GM12878 (cell line): ENCODE data around the gene KCNN3.

Source experiments
- EP300 ChIP-seq, 2 experiments: fragments of 150-350 bp in 1 of 2; IDR thresholded peaks; 2 replicates each; pipeline ENCODE4 v1.6.1; 2011 to 2012; ENCODE audit warnings: low read depth in 2 of 2, low read length in 2 of 2, borderline replicate concordance in 1 of 2, improper control_type of control experiment in 1 of 2, inconsistent platforms in 1 of 2; ENCODE audit not compliant: control insufficient read depth in 1 of 2
- TF ChIP-seq, protein P1 (sequence below): IDR thresholded peaks from 2 replicates; pipeline ENCODE4 v1.6.1; 2011; ENCODE audit warnings: borderline replicate concordance, low read depth, mild to moderate bottlenecking, moderate library complexity, mixed read lengths, low read length; ENCODE audit not compliant: insufficient read depth; ENCODE audit errors: extremely low read length

DNA sequence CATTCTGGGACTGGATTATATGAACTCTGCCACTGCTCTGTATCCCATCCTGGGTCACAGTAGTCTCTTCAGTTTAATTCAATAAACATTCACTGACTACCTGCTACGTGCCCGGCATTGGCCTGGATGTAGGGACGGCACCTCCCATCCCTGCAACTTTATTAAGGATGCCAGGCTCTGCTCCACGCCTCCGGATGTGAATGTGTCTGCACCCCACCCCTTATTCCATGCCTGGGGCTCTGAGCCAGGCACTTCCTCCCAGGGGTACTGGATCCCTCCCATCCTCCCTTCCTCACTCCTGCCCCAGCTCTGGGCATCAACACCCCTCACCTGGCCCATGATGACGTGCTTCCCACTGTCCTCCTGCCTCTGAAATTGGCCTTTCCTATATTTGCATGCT lies 53.7 kb downstream of the KCNN3 start:
- TF ChIP-seq, protein P1, sequence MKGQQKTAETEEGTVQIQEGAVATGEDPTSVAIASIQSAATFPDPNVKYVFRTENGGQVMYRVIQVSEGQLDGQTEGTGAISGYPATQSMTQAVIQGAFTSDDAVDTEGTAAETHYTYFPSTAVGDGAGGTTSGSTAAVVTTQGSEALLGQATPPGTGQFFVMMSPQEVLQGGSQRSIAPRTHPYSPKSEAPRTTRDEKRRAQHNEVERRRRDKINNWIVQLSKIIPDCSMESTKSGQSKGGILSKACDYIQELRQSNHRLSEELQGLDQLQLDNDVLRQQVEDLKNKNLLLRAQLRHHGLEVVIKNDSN = no peak
- no peak for TF ChIP-seq EP300 (IDR thresholded peaks at IDR 0.05; ENCODE audit: borderline replicate concordance in 1 of 2, control insufficient read depth in 1 of 2, low read depth in 2 of 2, low read length in 2 of 2)
